Colon (tissue), 2 donors: ENCODE measurements around the gene SLCO2A1.

Source experiments
- FAIRE-seq: peaks from 2 replicates; lab custom pipeline; 2012; peaks lifted over from hg19 to GRCh38; lab: Jason Lieb, UNC
- donor health status: control.
- donor health status: control.

Gene SLCO2A1

GRCh38 chr3:134060561-134061385, 31.0 kb upstream of the SLCO2A1 start:
- no peak for FAIRE-seq

- FAIRE-seq, result no peak
Measured at GRCh38 chr3:134059671-134060560, 30.2 kb upstream of the SLCO2A1 start.

- FAIRE-seq, result no peak
Measured at GRCh38 chr3:134059035-134059601, 29.4 kb upstream of the SLCO2A1 start.

- FAIRE-seq, result no peak
Measured at GRCh38 chr3:134057654-134058110, 28.0 kb upstream of the SLCO2A1 start.

GRCh38 chr3:134057006-134057653, 27.4 kb upstream of the SLCO2A1 start:
- FAIRE-seq, result no peak

- no peak for FAIRE-seq
Measured at GRCh38 chr3:134056464-134056891, 26.8 kb upstream of the SLCO2A1 start.

GRCh38 chr3:134055661-134056060, 25.9 kb upstream of the SLCO2A1 start:
- no peak for FAIRE-seq

- no peak for FAIRE-seq
Measured at GRCh38 chr3:134054881-134055280, 25.2 kb upstream of the SLCO2A1 start.

- no peak for FAIRE-seq
Measured at GRCh38 chr3:134054231-134054630, 24.5 kb upstream of the SLCO2A1 start.

- no peak for FAIRE-seq
Measured at GRCh38 chr3:134052370-134052769, 22.6 kb upstream of the SLCO2A1 start.

GRCh38 chr3:134049676-134050075, 20.0 kb upstream of the SLCO2A1 start:
- no peak for FAIRE-seq

GRCh38 chr3:134048278-134048996, 18.7 kb upstream of the SLCO2A1 start:
- no peak for FAIRE-seq

GRCh38 chr3:134044459-134044858, 14.7 kb upstream of the SLCO2A1 start:
- peak; percentile 10 for FAIRE-seq

GRCh38 chr3:134040066-134040465, 10.3 kb upstream of the SLCO2A1 start:
- FAIRE-seq, result no peak

- no peak for FAIRE-seq
Measured at GRCh38 chr3:134039161-134039862, 9.6 kb upstream of the SLCO2A1 start.

GRCh38 chr3:134038716-134039115, 9.0 kb upstream of the SLCO2A1 start:
- FAIRE-seq, result no peak

GRCh38 chr3:134038071-134038491, 8.4 kb upstream of the SLCO2A1 start:
- FAIRE-seq, result no peak

GRCh38 chr3:134037168-134037567, 7.4 kb upstream of the SLCO2A1 start:
- FAIRE-seq, result no peak

- no peak for FAIRE-seq
Measured at GRCh38 chr3:134036291-134036690, 6.6 kb upstream of the SLCO2A1 start.

GRCh38 chr3:134035836-134036235, 6.1 kb upstream of the SLCO2A1 start:
- FAIRE-seq, result no peak
